ENCODE data around the gene TCF7L1.

The TCF7L1 gene

GRCh38 chr2:85291425-85292023, 158.3 kb downstream of the TCF7L1 start:
- Histone ChIP-seq H3K27ac (no peak overlapping the region), H3K4me3 (no peak overlapping the region), H3K27me3 (no peaks in the 10 kb centered on the region), H3K9me3 (no peaks in the 10 kb centered on the region), H3K4me1 (no peaks in the 10 kb centered on the region), H3K36me3 (peaks cover 0 to 26% (median 5%) of the 10 kb centered on the region in 3 donors)
- TF ChIP-seq CTCF (IDR thresholded peaks at IDR 0.05): no peak
- DNase-seq: no peak
- intact Hi-C loops (cut with DNase I; ENCODE audit: low total_unique reads): no loop called here

- intact Hi-C loops (cut with DNase I; ENCODE audit: low total_unique reads): no loop called here
- Histone ChIP-seq H3K36me3 (peaks cover 18 to 49% (median 46%) of the 10 kb centered on the region in 3 donors), H3K27ac (no peak overlapping the region), H3K4me3 (no peak overlapping the region), H3K9me3 (no peaks in the 10 kb centered on the region), H3K4me1 (no peaks in the 10 kb centered on the region), H3K27me3 (no peaks in the 10 kb centered on the region)
- TF ChIP-seq CTCF (IDR thresholded peaks at IDR 0.05): no peak
- DNase-seq: no peak
Measured at GRCh38 chr2:85302121-85302520, 168.9 kb downstream of the TCF7L1 start.

- DNase-seq: peak in 1 of 2 donors; percentile 43
- intact Hi-C loops (cut with DNase I; ENCODE audit: low total_unique reads): no loop called here
- peaks cover 18 to 58% (median 56%) of the 10 kb centered on the region in 3 donors for H3K36me3 ChIP-seq
Measured at GRCh38 chr2:85303780-85304531, 170.8 kb downstream of the TCF7L1 start.

GRCh38 chr2:85307527-85307897, 174.3 kb downstream of the TCF7L1 start:
- H3K9me3 ChIP-seq: no peaks in the 10 kb centered on the region
- intact Hi-C loops (cut with DNase I; ENCODE audit: low total_unique reads): no loop called here
- H3K27me3 ChIP-seq: no peaks in the 10 kb centered on the region
- TF ChIP-seq CTCF (IDR thresholded peaks at IDR 0.05): no peak
- peaks cover 0 to 12% (median 9%) of the 10 kb centered on the region in 4 donors for H3K4me1 ChIP-seq
- no peak for DNase-seq
- peaks cover 18 to 70% (median 59%) of the 10 kb centered on the region in 3 donors for H3K36me3 ChIP-seq
- no peak overlapping the region for H3K27ac ChIP-seq
- H3K4me3 ChIP-seq: no peak overlapping the region

More at GRCh38 chr2:85303780-85304531, 170.8 kb downstream of the TCF7L1 start:
- peaks cover 0 to 7% (median 5%) of the 10 kb centered on the region in 4 donors for H3K4me1 ChIP-seq
- H3K9me3 ChIP-seq: no peaks in the 10 kb centered on the region
- TF ChIP-seq CTCF (IDR thresholded peaks at IDR 0.05): no peak
- no peaks in the 10 kb centered on the region for H3K27me3 ChIP-seq
- no peak overlapping the region for H3K27ac ChIP-seq
- H3K4me3 ChIP-seq: no peak overlapping the region

- Histone ChIP-seq H3K4me3 (no peak overlapping the region), H3K27me3 (no peaks in the 10 kb centered on the region), H3K27ac (peak overlapping the region in 1 of 2 donors; percentile 63), H3K9me3 (no peaks in the 10 kb centered on the region), H3K4me1 (peaks cover 0 to 12% (median 9%) of the 10 kb centered on the region in 4 donors), H3K36me3 (peaks cover 18 to 66% (median 53%) of the 10 kb centered on the region in 3 donors)
- no peak for TF ChIP-seq CTCF (IDR thresholded peaks at IDR 0.05)
- no peak for DNase-seq
- intact Hi-C loops (cut with DNase I; ENCODE audit: low total_unique reads): no loop called here
Measured at GRCh38 chr2:85308201-85308600, 175.0 kb downstream of the TCF7L1 start.

Data from tibial artery (tissue), 4 donors.